T-helper 2 cell treated with Interferon-gamma antibody and Interleukin-4, amounts not matched to agents 5 μg/mL and 100 μg/mL, for 36 hours (primary cell): ENCODE data around the gene KRT32.

Experiments
- DNase-seq: peaks from one replicate; pipeline ENCODE4 v3.0.0; 2021; ENCODE audit warnings: low spot score
- H3K27ac Mint-ChIP-seq: one replicate; pipeline ENCODE4 v1.8.0; 2021; ENCODE audit warnings: mild to moderate bottlenecking, mixed read lengths
- H3K27me3 Mint-ChIP-seq: one replicate; pipeline ENCODE4 v1.8.0; 2021; ENCODE audit warnings: low read depth, mixed read lengths
- H3K36me3 Mint-ChIP-seq: one replicate; pipeline ENCODE4 v1.8.0; 2021; ENCODE audit warnings: low read depth, mixed read lengths
- H3K4me1 Mint-ChIP-seq: one replicate; pipeline ENCODE4 v1.8.0; 2021; ENCODE audit warnings: low read depth, mixed read lengths
- H3K4me3 Mint-ChIP-seq: one replicate; pipeline ENCODE4 v1.8.0; 2022; ENCODE audit warnings: mild to moderate bottlenecking, moderate library complexity, mixed read lengths
- H3K9me3 Mint-ChIP-seq: one replicate; pipeline ENCODE4 v1.8.0; 2021; ENCODE audit warnings: mixed read lengths

The KRT32 gene

DNA sequence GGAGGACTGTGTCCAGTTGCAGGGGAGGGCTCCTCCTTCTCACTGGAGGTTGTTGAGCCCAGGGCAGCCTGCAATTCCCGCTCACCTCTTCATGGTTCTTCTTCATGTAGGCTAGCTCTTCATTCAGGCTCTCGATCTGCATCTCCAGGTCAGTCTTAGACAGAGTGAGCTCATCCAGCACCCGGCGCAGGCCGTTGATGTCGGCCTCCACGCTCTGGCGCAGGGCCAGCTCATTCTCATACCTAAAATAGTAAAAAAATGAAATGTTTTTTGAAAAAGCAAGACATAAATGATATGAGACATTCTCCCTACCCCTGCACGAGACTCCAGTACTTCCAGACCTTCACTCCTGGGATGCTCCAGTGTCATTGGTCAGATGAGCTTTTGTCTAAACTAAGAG lies 36.0 kb upstream of the KRT32 start:
- no peaks in the 10 kb centered on the region for H3K36me3 Mint-ChIP-seq
- no peaks in the 10 kb centered on the region for H3K9me3 Mint-ChIP-seq
- H3K4me1 Mint-ChIP-seq, result peaks cover 2% of the 10 kb centered on the region
- H3K4me3 Mint-ChIP-seq, result no peak overlapping the region
- no peak for DNase-seq
- H3K27ac Mint-ChIP-seq, result no peak overlapping the region
- no peaks in the 10 kb centered on the region for H3K27me3 Mint-ChIP-seq

- Mint-ChIP-seq H3K27ac (no peak overlapping the region), H3K36me3 (no peaks in the 10 kb centered on the region), H3K9me3 (no peaks in the 10 kb centered on the region), H3K4me1 (peaks cover 10% of the 10 kb centered on the region), H3K27me3 (no peaks in the 10 kb centered on the region), H3K4me3 (no peak overlapping the region)
- no peak for DNase-seq
Measured at GRCh38 chr17:41500131-41500911, 33.1 kb upstream of the KRT32 start.

DNA sequence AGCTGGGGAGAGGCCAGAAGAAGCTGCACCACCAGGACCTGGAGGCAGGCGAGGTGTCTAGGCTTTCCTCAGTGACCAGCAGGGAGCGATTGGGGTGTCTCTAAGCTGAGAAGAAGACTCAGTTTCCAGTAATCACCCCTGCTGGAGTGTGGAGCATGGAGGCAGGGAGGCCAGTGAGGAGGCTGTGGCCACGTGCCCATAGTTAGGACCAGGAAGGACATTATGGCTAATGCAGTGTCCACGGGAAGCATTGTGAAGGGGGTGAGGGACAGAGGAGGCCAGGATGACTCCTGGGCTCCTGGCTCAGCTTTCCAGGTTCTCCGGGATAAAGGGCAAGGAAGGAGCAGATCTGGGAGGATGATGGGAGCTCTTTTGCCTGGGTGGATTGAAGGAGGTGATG lies 32.5 kb upstream of the KRT32 start:
- H3K36me3 Mint-ChIP-seq, result no peaks in the 10 kb centered on the region
- DNase-seq, result no peak
- peaks cover 10% of the 10 kb centered on the region for H3K4me1 Mint-ChIP-seq
- H3K4me3 Mint-ChIP-seq, result no peak overlapping the region
- no peak overlapping the region for H3K27ac Mint-ChIP-seq
- no peaks in the 10 kb centered on the region for H3K9me3 Mint-ChIP-seq
- no peaks in the 10 kb centered on the region for H3K27me3 Mint-ChIP-seq

DNA sequence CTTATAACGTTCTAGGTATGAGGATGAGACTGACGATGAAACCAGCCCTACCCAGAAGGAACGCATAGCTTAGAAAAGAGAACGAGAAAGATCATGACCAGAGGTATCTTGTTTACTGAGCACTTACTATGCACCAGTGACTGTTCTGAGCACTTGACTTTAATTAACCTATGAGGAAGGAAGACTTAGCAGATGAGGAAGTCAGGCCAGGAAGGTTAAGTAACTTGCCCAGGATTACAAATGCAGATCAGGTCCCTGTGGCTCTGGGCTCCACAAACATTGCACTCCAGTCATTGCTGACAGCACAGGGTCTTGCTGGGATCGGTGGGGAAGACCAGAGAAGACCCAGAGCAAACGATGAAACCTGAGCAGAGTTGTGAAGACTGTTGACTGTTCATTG lies 31.1 kb upstream of the KRT32 start:
- Mint-ChIP-seq H3K36me3 (no peaks in the 10 kb centered on the region), H3K4me3 (no peak overlapping the region), H3K27me3 (no peaks in the 10 kb centered on the region), H3K4me1 (peaks cover 10% of the 10 kb centered on the region), H3K9me3 (no peaks in the 10 kb centered on the region), H3K27ac (no peak overlapping the region)
- DNase-seq, result no peak

DNA sequence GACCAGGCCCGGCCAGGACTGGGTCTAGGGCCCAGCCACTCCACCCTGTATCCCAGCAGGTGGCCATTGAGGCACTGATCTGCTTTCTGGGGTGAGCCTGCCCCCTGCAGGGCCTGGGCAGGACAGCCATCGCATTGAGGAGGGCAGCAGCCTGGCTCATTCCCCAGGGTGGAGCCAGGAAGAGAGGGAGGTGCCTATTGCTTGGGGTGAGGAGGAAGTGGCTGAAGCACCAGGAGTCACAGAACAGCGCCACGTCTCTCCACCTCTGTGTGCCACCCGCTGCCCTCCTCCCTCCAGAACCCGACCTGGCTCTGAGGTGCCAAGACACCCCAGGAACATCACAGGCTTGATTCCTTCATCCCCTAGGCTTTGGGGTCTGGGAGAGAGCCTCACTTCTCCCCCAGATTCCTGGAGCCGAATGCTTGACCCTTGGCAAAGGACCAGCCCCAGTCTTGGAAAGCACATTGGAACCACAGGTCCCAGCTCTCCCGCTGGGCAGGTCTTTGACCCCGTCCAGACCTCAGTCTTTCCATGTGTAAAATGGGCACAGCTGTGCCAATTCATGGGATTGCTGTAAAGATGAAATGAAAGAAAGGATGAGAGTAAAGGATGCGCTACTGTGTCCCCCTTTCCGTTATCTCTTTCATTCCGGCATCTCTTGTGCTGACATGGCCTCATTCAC lies 29.8 kb upstream of the KRT32 start:
- no peaks in the 10 kb centered on the region for H3K36me3 Mint-ChIP-seq
- no peaks in the 10 kb centered on the region for H3K27me3 Mint-ChIP-seq
- DNase-seq, result peak; percentile 72
- H3K4me1 Mint-ChIP-seq, result peaks cover 10% of the 10 kb centered on the region
- no peak overlapping the region for H3K4me3 Mint-ChIP-seq
- H3K27ac Mint-ChIP-seq, result peak overlapping the region; percentile 53
- no peaks in the 10 kb centered on the region for H3K9me3 Mint-ChIP-seq

DNA sequence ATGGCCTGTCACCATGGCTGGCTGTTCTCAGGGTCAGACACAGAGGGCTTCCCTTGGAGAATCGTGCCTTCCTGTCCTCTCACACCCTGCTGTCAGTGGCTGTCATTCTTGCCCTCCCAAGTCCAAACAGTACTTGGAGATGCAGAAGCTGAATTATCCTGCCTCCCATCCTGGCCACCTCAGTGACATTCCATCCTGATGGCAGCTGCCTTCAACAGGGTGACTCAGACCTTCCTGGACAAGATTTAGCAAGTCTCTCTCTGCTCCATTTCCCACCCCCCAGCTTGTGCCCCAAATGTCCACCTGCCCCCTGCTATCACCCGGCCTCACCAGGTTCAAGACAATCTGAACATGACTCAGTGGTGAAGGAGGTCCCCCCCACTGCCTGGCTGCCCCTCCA lies 27.3 kb upstream of the KRT32 start:
- DNase-seq, result no peak
- H3K27ac Mint-ChIP-seq, result no peak overlapping the region
- no peak overlapping the region for H3K4me3 Mint-ChIP-seq
- H3K4me1 Mint-ChIP-seq, result peaks cover 9% of the 10 kb centered on the region
- no peaks in the 10 kb centered on the region for H3K27me3 Mint-ChIP-seq
- no peaks in the 10 kb centered on the region for H3K36me3 Mint-ChIP-seq
- no peaks in the 10 kb centered on the region for H3K9me3 Mint-ChIP-seq

- Mint-ChIP-seq H3K36me3 (no peaks in the 10 kb centered on the region), H3K9me3 (no peaks in the 10 kb centered on the region), H3K27me3 (no peaks in the 10 kb centered on the region), H3K4me1 (peaks cover 7% of the 10 kb centered on the region), H3K4me3 (no peak overlapping the region), H3K27ac (no peak overlapping the region)
- DNase-seq, result no peak
Measured at GRCh38 chr17:41492771-41493170, 25.6 kb upstream of the KRT32 start.

GRCh38 chr17:41492351-41492750 lies 25.2 kb upstream of the KRT32 start:
- Mint-ChIP-seq H3K9me3 (no peaks in the 10 kb centered on the region), H3K27me3 (no peaks in the 10 kb centered on the region), H3K4me3 (no peak overlapping the region), H3K4me1 (peaks cover 7% of the 10 kb centered on the region), H3K36me3 (no peaks in the 10 kb centered on the region), H3K27ac (no peak overlapping the region)
- DNase-seq, result no peak

GRCh38 chr17:41491476-41491875 lies 24.3 kb upstream of the KRT32 start:
- H3K4me3 Mint-ChIP-seq, result no peak overlapping the region

DNA sequence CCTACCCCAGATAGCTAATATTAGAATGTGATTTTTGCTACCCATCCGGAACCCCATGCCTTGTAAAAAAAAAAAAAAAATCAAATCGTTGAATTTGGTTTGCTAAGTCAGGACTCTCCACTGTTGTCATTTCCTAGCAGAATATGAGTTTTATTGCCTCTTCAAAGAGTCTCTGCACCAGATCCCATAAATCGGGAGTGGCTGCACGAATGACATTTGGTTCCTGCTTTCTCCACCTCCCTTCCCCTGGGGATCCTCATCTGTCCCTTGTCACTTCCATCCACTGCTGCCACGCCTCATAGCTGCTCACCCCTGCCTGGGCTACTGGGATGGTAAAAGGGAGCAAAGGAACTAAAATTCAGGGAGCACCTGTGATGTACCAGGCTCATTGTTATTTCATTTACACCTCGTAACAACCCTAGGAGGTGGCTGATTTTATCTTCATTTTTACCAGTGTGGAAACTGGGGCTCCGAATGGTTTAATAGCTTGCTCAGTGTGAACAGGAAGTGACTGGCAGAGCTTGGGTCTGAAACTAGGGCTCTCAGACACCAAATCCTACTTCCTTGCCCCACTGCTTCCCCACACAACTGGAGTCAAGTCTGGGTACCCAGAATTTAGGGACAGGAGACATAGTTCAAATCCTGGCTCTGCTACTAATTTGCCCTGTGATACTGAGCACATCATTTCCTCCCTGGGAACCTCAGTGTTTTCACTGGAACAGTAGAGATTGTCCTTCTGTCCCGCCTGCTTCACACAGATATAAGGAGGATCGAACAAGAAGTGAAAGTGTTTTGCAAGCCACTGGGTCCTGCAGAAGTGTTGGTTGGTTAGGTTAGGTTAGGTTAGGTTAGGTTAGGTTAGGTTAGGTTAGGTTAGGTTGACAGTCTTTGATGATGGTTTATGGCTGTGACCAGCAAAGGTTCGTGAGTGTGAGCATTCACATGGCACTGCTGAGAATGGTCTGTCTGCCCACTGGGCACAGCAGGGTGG lies 23.1 kb upstream of the KRT32 start:
- H3K27me3 Mint-ChIP-seq, result no peaks in the 10 kb centered on the region
- H3K4me1 Mint-ChIP-seq, result no peaks in the 10 kb centered on the region
- no peak for DNase-seq
- no peaks in the 10 kb centered on the region for H3K9me3 Mint-ChIP-seq
- H3K4me3 Mint-ChIP-seq, result no peak overlapping the region
- no peak overlapping the region for H3K27ac Mint-ChIP-seq
- no peaks in the 10 kb centered on the region for H3K36me3 Mint-ChIP-seq

More at GRCh38 chr17:41491476-41491875, 24.3 kb upstream of the KRT32 start:
- no peaks in the 10 kb centered on the region for H3K9me3 Mint-ChIP-seq
- H3K4me1 Mint-ChIP-seq, result no peaks in the 10 kb centered on the region
- DNase-seq, result no peak
- H3K27me3 Mint-ChIP-seq, result no peaks in the 10 kb centered on the region
- H3K36me3 Mint-ChIP-seq, result no peaks in the 10 kb centered on the region
- no peak overlapping the region for H3K27ac Mint-ChIP-seq

GRCh38 chr17:41489531-41489930 lies 22.3 kb upstream of the KRT32 start, which contains the start of gene KRT36:
KRT36 (minus strand) TSS chr17:41489910; CDS start chr17:41489864, 46 bp downstream.
- H3K4me1 Mint-ChIP-seq, result no peaks in the 10 kb centered on the region
- H3K36me3 Mint-ChIP-seq, result no peaks in the 10 kb centered on the region
- H3K27ac Mint-ChIP-seq, result no peak within 1 kb of the TSS
- H3K9me3 Mint-ChIP-seq, result no peaks in the 10 kb centered on the region
- DNase-seq, result no peak
- H3K4me3 Mint-ChIP-seq, result no peak within 1 kb of the TSS
- no peaks in the 10 kb centered on the region for H3K27me3 Mint-ChIP-seq

- no peaks in the 10 kb centered on the region for H3K9me3 Mint-ChIP-seq
- peak; percentile 19 for DNase-seq
- no peak overlapping the region for H3K4me3 Mint-ChIP-seq
- H3K4me1 Mint-ChIP-seq, result no peaks in the 10 kb centered on the region
- H3K27ac Mint-ChIP-seq, result no peak overlapping the region
- H3K27me3 Mint-ChIP-seq, result peaks cover 3% of the 10 kb centered on the region
- H3K36me3 Mint-ChIP-seq, result no peaks in the 10 kb centered on the region
Measured at GRCh38 chr17:41486809-41487530, 19.8 kb upstream of the KRT32 start.

- Mint-ChIP-seq H3K27ac (no peak overlapping the region), H3K27me3 (peaks cover 3% of the 10 kb centered on the region), H3K4me1 (no peaks in the 10 kb centered on the region), H3K9me3 (no peaks in the 10 kb centered on the region), H3K4me3 (no peak overlapping the region), H3K36me3 (no peaks in the 10 kb centered on the region)
- DNase-seq, result no peak
Measured at GRCh38 chr17:41486316-41486715, 19.1 kb upstream of the KRT32 start.
